ENCODE measurements around the gene RBMS3. TPM values are rescaled to one million over a fixed set of nuclear protein-coding genes. Genes with fewer than 3 reads are reported as not detected.
A peak's percentile ranks its signal among the peaks of the same experiment; 100 is the strongest.
"Not testable (repeated sequence)": the region's sequence is repeated elsewhere in the genome, so short reads cannot be mapped to it uniquely, and the experiment has no call there.

The RBMS3 gene
- total RNA-seq = 3.8 and 5.1 TPM in 2 replicates
- long read RNA-seq, partial matches to known transcripts = 2 of 12 reads
- long read RNA-seq, other reads (novel, unspliced or antisense) = 7 of 12 reads

GRCh38 chr3:29280404-29281093 is at the start of gene RBMS3:
Gene RBMS3, plus strand, starts transcription at chr3:29281071.
- Mint-ChIP-seq H3K4me1 (ENCODE audit: low read depth) (peaks cover 36% of the 10 kb centered on the region), H3K9me3 (ENCODE audit: low read depth) (no peaks in the 10 kb centered on the region), H3K27me3 (peaks cover 15% of the 10 kb centered on the region), H3K4me3 (ENCODE audit: low read depth) (peak within 1 kb of the TSS; percentile 77), H3K36me3 (ENCODE audit: insufficient read depth) (no peaks in the 10 kb centered on the region), H3K27ac (peak within 1 kb of the TSS; percentile 89)
- DNase-seq (ENCODE audit: low spot score, unreplicated experiment) = peak; percentile 25
- TF ChIP-seq CTCF (IDR thresholded peaks at IDR 0.05; ENCODE audit: unreplicated experiment) = peak; percentile 38

GRCh38 chr3:29233126-29233525 is 47.7 kb upstream of the RBMS3 start:
- H3K4me3 Mint-ChIP-seq (ENCODE audit: low read depth); H3K4me1 Mint-ChIP-seq (ENCODE audit: low read depth); DNase-seq (ENCODE audit: low spot score, unreplicated experiment); H3K36me3 Mint-ChIP-seq (ENCODE audit: insufficient read depth); H3K9me3 Mint-ChIP-seq (ENCODE audit: low read depth); H3K27ac Mint-ChIP-seq; H3K27me3 Mint-ChIP-seq: not testable (repeated sequence)

- Mint-ChIP-seq H3K27ac (no peak overlapping the region), H3K4me1 (ENCODE audit: low read depth) (no peaks in the 10 kb centered on the region), H3K36me3 (ENCODE audit: insufficient read depth) (no peaks in the 10 kb centered on the region), H3K4me3 (ENCODE audit: low read depth) (no peak overlapping the region), H3K9me3 (ENCODE audit: low read depth) (no peaks in the 10 kb centered on the region), H3K27me3 (no peaks in the 10 kb centered on the region)
- DNase-seq (ENCODE audit: low spot score, unreplicated experiment) = no peak
- TF ChIP-seq CTCF (IDR thresholded peaks at IDR 0.05; ENCODE audit: unreplicated experiment) = no peak
These were observed 44.6 kb upstream of the RBMS3 start for GRCh38 chr3:29236146-29236840.

GRCh38 chr3:29239376-29239775 is 41.5 kb upstream of the RBMS3 start:
- Mint-ChIP-seq H3K27me3 (no peaks in the 10 kb centered on the region), H3K4me1 (ENCODE audit: low read depth) (no peaks in the 10 kb centered on the region), H3K36me3 (ENCODE audit: insufficient read depth) (no peaks in the 10 kb centered on the region), H3K27ac (no peak overlapping the region), H3K9me3 (ENCODE audit: low read depth) (no peaks in the 10 kb centered on the region), H3K4me3 (ENCODE audit: low read depth) (no peak overlapping the region)
- no peak for DNase-seq (ENCODE audit: low spot score, unreplicated experiment)
- no peak for TF ChIP-seq CTCF (IDR thresholded peaks at IDR 0.05; ENCODE audit: unreplicated experiment)

- Mint-ChIP-seq H3K4me1 (ENCODE audit: low read depth) (no peaks in the 10 kb centered on the region), H3K4me3 (ENCODE audit: low read depth) (no peak overlapping the region), H3K9me3 (ENCODE audit: low read depth) (no peaks in the 10 kb centered on the region), H3K27ac (no peak overlapping the region), H3K27me3 (no peaks in the 10 kb centered on the region), H3K36me3 (ENCODE audit: insufficient read depth) (no peaks in the 10 kb centered on the region)
- no peak for DNase-seq (ENCODE audit: low spot score, unreplicated experiment)
- no peak for TF ChIP-seq CTCF (IDR thresholded peaks at IDR 0.05; ENCODE audit: unreplicated experiment)
These were observed 40.6 kb upstream of the RBMS3 start for GRCh38 chr3:29240248-29240647.
